Fibroblast of villous mesenchyme (primary cell): ENCODE measurements around the gene RNF25. TPM values are rescaled to one million over a fixed set of nuclear protein-coding genes. Genes with fewer than 3 reads are reported as not detected.

Experiments used
- DNase-seq: peaks from one replicate; pipeline ENCODE4 v3.0.0-alpha.2; 2010; ENCODE audit warnings: low read depth
- H3K4me3 ChIP-seq: 2 replicates; pipeline ENCODE4 v1.5.1; 2011; ENCODE audit warnings: low read depth, mild to moderate bottlenecking, low read length
- total RNA-seq: library from RNA; depleted of rRNA; stranded (reverse); fragments of >200 nt; gene quantifications from 2 replicates; pipeline ENCODE4 v1.2.3, GENCODE V29; 2012
- TF ChIP-seq, protein P1 (sequence below): IDR thresholded peaks from 2 replicates; pipeline ENCODE4 v1.5.1; 2012; ENCODE audit warnings: low read depth, mild to moderate bottlenecking, low read length; ENCODE audit not compliant: insufficient read depth

RNF25 gene
- total RNA-seq, 1 donor: 38.4 TPM

DNA sequence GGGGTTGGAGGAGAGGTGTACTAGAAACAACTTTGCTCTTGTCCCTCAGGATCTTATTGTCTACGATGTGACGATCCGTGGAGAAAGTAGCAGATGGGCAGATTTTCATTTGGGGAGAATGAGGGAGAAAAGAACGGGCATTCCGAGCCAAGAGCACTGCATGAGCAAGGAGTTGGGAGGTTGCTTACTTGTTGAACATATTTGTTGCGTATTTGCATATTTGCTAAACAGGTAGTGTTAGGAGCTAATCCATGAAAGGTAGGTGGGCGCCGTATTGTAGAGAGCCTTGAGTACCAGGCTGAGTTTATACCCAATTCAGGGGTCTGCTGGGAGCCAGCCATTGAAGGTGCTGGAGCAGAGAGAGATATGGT, 11.8 kb downstream of the RNF25 start:
- TF ChIP-seq, protein P1, sequence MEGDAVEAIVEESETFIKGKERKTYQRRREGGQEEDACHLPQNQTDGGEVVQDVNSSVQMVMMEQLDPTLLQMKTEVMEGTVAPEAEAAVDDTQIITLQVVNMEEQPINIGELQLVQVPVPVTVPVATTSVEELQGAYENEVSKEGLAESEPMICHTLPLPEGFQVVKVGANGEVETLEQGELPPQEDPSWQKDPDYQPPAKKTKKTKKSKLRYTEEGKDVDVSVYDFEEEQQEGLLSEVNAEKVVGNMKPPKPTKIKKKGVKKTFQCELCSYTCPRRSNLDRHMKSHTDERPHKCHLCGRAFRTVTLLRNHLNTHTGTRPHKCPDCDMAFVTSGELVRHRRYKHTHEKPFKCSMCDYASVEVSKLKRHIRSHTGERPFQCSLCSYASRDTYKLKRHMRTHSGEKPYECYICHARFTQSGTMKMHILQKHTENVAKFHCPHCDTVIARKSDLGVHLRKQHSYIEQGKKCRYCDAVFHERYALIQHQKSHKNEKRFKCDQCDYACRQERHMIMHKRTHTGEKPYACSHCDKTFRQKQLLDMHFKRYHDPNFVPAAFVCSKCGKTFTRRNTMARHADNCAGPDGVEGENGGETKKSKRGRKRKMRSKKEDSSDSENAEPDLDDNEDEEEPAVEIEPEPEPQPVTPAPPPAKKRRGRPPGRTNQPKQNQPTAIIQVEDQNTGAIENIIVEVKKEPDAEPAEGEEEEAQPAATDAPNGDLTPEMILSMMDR: no peak
- peak overlapping the region; percentile 82 for H3K4me3 ChIP-seq
- DNase-seq: no peak

DNA sequence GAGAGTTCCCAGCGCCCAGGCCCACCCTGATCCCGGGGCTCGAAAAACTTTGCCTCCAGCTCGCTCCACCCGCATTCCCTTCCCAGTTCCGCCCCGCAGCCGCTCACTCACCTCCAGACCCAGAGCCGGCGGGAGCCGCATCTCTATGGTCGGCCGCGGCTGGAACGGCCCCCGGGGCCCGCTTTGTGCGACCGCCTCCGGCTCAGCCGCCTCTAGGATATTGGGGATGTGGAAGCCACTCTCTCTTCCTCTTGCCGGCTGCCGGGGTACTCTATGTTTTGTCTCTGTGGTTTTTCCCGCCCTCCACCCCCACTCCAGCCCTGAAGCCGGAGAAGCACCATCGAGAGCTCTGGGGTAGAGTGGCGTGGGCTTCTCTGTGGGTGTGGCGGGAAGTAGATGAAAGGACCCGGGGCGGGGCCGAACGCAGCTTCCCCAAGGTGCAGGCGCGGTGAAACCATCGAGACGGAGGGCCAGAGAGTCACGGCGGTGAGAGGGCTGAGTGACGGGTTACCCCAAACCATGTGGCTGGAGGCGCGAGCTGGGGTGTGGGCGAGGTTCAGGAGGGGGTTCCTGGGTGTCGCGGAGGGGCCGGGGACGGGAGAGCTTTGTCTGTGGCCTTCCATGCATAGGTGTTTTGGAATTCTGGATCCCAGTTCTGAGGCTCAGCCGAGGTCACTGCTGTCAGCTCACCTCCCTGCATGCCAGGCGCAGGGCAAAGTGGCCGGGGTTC, 12.4 kb downstream of the RNF25 start, which contains the start of the genes BCS1L and ZNF142:
Gene BCS1L, plus strand, starts transcription at position 426 of the 730 bp plus-strand sequence. CDS start 1,305 bp downstream, outside the sequence.
Gene ZNF142, minus strand, starts transcription at position 366 of the 730 bp plus-strand sequence. CDS start 3,194 bp downstream, outside the sequence.
- peak; percentile 77 for DNase-seq
- TF ChIP-seq, protein P1: no peak
- H3K4me3 ChIP-seq: peak within 1 kb of the TSS; percentile 82

DNA sequence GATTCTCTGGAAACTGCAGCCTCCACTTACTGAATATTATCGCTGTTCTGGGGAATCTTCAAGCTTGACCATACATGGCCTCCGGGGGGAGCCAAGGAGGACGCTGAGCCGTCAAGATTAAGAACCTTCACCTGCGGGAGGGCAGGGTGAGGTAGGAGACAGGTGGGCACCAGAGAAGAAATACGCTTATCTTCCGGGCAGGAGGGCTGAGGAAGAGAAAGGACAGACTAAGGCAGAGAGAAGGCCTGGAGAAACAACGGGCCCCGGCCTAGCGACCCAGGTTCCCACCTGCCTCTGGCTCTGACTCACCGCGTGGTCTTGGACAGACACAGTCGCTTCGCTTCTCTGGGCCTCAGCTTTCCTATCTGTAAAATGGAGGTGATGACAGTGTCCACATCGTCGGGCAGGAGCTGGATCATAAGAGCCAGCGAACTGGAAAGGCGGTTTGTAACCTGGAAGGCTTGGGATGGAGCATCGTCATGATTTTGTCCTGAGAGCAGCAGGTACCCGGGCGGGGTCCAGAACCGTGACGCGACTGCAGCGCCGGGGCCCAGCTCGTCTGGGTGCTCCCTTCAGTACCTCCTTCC, 13.0 kb downstream of the RNF25 start:
- DNase-seq: peak; percentile 36
- TF ChIP-seq, protein P1: peak; percentile 50

DNA sequence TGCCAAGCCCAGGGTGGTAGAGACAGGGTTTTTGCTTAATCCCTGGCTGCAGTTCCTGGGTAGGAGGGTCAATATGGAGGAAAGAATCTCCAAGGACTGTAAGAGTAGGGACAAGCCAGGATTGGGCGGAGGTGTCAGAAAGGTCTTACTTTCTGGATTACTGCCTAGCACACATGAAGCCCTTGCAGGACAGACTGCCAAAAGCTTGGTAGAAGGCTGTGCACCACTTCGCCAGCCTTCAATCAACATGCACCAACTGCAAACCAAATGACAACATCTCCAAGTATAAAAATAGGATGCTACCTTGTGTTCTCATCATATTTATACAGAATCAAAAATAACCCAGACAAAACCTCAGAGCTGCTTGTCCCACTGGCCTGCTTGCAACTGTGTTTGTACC, 16.1 kb downstream of the RNF25 start:
- no peak overlapping the region for H3K4me3 ChIP-seq
- TF ChIP-seq, protein P1: no peak
- no peak for DNase-seq

More for the DNA sequence above, 13.0 kb downstream of the RNF25 start:
- H3K4me3 ChIP-seq: peak overlapping the region; percentile 82

DNA sequence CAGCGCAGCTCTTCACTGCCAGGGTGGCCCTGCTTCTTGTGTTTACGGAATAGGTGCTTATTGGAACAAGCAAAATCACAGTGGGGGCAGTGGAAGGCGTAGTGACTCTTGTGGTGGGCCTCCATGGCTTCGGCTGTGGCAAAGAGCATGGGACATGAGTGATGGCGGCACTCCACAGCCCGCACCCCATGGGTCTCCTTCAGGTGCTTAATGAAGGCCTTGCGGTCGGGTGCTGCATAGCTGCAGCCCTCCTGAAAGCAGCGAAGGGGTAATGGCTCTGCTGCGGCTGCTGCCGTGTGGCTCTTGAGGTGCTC, 23.1 kb downstream of the RNF25 start:
- no peak for DNase-seq
- no peak overlapping the region for H3K4me3 ChIP-seq
- TF ChIP-seq, protein P1: no peak

DNA sequence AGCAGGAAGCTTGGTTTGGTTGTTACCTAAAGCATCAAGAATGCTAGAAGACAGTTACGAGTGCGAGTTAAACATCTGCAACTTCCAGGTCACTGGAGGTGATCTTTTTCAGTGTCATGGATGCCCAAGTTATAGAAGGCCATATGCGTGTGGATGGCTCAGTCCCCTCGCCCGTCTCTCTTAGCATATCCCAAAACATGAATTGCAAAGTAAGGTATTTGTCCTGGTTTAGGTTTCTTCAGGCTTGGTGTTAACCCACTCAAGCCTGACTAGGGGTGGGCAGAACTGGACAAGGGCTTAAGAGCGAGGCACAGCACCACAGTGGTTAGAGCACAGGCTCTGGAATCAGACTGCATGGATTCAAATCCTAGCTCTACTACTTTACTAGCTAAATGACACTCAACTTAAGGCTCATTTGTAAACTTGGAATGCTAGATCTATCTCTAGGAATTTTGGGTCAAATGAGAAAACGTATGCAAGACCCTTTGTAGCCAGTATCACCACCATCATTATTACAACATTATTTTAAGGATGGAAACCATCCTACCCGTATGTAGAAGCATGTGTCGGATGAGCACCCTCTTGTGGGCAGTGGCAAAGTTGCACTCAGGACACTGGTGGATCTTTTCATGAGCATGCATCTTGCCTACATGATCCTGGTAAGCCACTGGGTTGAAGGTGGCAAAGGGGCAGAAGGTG, 23.6 kb downstream of the RNF25 start:
- H3K4me3 ChIP-seq: no peak overlapping the region
- TF ChIP-seq, protein P1: peak; percentile 87
- peak; percentile 69 for DNase-seq
